HEK293 (cell line): ENCODE measurements around the gene CRYGN.

Experiments used
- ZBTB26 ChIP-seq: fragments of 450-650 bp; formaldehyde crosslinking; optimal IDR thresholded peaks from 2 replicates; pipeline ENCODE3; 2016; ENCODE audit warnings: missing biosample characterization, mild to moderate bottlenecking, missing genetic modification characterization
- TF ChIP-seq, protein P1 (sequence below): fragments of 450-650 bp; formaldehyde crosslinking; IDR thresholded peaks from 2 replicates; pipeline ENCODE4 v1.5.1; 2016; ENCODE audit warnings: missing biosample characterization, missing genetic modification characterization

GRCh38 chr7:151449990-151450389 is 10.0 kb upstream of the CRYGN start:
- TF ChIP-seq, protein P1, sequence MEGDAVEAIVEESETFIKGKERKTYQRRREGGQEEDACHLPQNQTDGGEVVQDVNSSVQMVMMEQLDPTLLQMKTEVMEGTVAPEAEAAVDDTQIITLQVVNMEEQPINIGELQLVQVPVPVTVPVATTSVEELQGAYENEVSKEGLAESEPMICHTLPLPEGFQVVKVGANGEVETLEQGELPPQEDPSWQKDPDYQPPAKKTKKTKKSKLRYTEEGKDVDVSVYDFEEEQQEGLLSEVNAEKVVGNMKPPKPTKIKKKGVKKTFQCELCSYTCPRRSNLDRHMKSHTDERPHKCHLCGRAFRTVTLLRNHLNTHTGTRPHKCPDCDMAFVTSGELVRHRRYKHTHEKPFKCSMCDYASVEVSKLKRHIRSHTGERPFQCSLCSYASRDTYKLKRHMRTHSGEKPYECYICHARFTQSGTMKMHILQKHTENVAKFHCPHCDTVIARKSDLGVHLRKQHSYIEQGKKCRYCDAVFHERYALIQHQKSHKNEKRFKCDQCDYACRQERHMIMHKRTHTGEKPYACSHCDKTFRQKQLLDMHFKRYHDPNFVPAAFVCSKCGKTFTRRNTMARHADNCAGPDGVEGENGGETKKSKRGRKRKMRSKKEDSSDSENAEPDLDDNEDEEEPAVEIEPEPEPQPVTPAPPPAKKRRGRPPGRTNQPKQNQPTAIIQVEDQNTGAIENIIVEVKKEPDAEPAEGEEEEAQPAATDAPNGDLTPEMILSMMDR, result no peak
- no peak for TF ChIP-seq ZBTB26 (tag by site-specific recombination)
